Smooth muscle cell (in vitro differentiated cells): ENCODE results near the gene RFX5. TPM values are rescaled to one million over a fixed set of nuclear protein-coding genes. Genes with fewer than 3 reads are reported as not detected.

Experiments used
- DNase-seq: peaks from one replicate; lab custom pipeline; 2025; ENCODE audit not compliant: unreplicated experiment; lab: John Stamatoyannopoulos, UW
- H2AFZ ChIP-seq: fragments of 200-600 bp; sonication (generic); 2 replicates; pipeline ENCODE4 v1.6.0; 2016; ENCODE audit warnings: antibody characterized with exemption, low read depth, mild to moderate bottlenecking
- H3F3A ChIP-seq: fragments of 200-600 bp; sonication (generic); 2 replicates; pipeline ENCODE4 v1.6.0; 2017; ENCODE audit warnings: antibody characterized with exemption, low read depth
- H3K27ac ChIP-seq: fragments of 200-600 bp; sonication (generic); 2 replicates; pipeline ENCODE4 v1.5.1; 2016; ENCODE audit warnings: low read depth, mild to moderate bottlenecking
- H3K27me3 ChIP-seq: fragments of 200-600 bp; sonication (generic); 2 replicates; pipeline ENCODE4 v1.6.1; 2016; ENCODE audit warnings: low read depth, mild to moderate bottlenecking
- H3K36me3 ChIP-seq: fragments of 200-600 bp; sonication (generic); 2 replicates; pipeline ENCODE4 v1.5.1; 2016; ENCODE audit warnings: low read depth
- H3K4me1 ChIP-seq: fragments of 200-600 bp; sonication (generic); 2 replicates; pipeline ENCODE4 v1.5.1; 2016; ENCODE audit warnings: low read depth
- H3K4me2 ChIP-seq: fragments of 200-600 bp; sonication (generic); 2 replicates; pipeline ENCODE4 v1.6.0; 2016; ENCODE audit warnings: mild to moderate bottlenecking
- H3K4me3 ChIP-seq: fragments of 200-600 bp; sonication (generic); 2 replicates; pipeline ENCODE4 v1.5.1; 2016; ENCODE audit warnings: mild to moderate bottlenecking
- H3K79me2 ChIP-seq: fragments of 200-600 bp; sonication (generic); 2 replicates; pipeline ENCODE4 v1.6.0; 2016; ENCODE audit warnings: low read depth, mild to moderate bottlenecking
- H3K9ac ChIP-seq: fragments of 200-600 bp; sonication (generic); 2 replicates; pipeline ENCODE4 v1.6.0; 2016; ENCODE audit warnings: low read depth
- H3K9me3 ChIP-seq: fragments of 200-600 bp; sonication (generic); replicated peaks from 2 replicates; pipeline ENCODE4 v1.5.1; 2016; ENCODE audit warnings: low read depth
- H4K20me1 ChIP-seq: fragments of 200-600 bp; sonication (generic); 2 replicates; pipeline ENCODE4 v1.6.0; 2016; ENCODE audit warnings: low read depth
- CTCF ChIP-seq: fragments of 200-600 bp; sonication (generic); IDR thresholded peaks from 2 replicates; pipeline ENCODE4 v1.5.1; 2017; ENCODE audit warnings: borderline replicate concordance, mild to moderate bottlenecking, antibody characterized with exemption; ENCODE audit not compliant: insufficient read depth, poor library complexity, severe bottlenecking
- WGBS: methylation state at CpG from one replicate; pipeline ENCODE4 v1.1.7; 2016; ENCODE audit warnings: low lambda C conversion rate; 5-methylcytosine and 5-hydroxymethylcytosine counted together
- polyA plus RNA-seq: library from polyadenylated mRNA; unstranded; fragments of >200 nt; fragmentation: Nextera tagmentation; extraction: Ambion mirVana; gene quantifications from 2 replicates; pipeline ENCODE4 v1.2.1, GENCODE V29; 2016
- total RNA-seq: library from RNA; depleted of rRNA; stranded (reverse); fragments of >200 nt; gene quantifications from 2 replicates; pipeline ENCODE4 v1.2.3, GENCODE V29; 2014

RFX5 gene
- total and polyA plus RNA-seq, 2 experiments from 2014 or later: 12.4 to 22.7 TPM

DNA sequence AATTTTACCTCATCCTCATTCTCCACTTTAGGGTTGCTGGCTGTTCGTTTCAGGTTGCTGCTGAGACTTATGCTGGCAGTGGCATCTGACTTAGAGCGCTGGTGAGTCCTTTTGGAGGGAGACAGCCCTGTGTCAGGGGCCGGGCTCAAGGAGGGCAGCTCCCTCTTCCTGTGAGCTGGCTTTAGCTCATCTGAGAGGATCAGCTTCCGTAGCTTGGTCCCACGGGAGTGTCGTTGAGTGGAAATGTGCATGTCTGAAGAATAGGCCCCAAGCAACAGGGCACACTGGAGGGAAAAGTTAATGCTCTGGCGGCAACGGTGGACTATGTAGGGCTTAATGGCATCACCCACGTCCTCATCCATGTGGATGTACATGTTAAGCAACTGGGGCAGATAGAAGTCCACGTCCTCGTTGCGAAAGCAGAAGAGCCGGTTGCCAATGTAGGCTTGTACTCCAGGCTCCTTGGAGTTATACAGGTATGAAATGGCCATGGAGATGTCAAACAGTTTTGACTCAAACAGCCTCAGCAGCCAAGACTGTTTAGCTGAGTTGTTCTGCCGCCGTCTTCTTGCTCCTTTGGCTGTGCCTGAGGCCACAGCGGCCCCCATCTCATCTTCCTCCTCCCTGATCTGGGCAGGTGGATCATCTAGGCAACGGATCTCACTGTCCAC, 31.4 kb downstream of the RFX5 start:
- no peak for DNase-seq
- Histone ChIP-seq H3K4me3 (no peak overlapping the region), H3K36me3 (no peaks in the 10 kb centered on the region), H2AFZ (no peak overlapping the region), H3F3A (peaks cover 20% of the 10 kb centered on the region), H3K9ac (no peak overlapping the region), H3K9me3 (no peaks in the 10 kb centered on the region), H4K20me1 (peaks cover 13% of the 10 kb centered on the region), H3K79me2 (peaks cover 19% of the 10 kb centered on the region), H3K4me1 (peaks cover 12% of the 10 kb centered on the region), H3K27ac (no peak overlapping the region), H3K27me3 (no peaks in the 10 kb centered on the region), H3K4me2 (no peak overlapping the region)
- no peak for TF ChIP-seq CTCF
- WGBS: 96% methylated on average over 17 of the region's 17 CpGs

DNA sequence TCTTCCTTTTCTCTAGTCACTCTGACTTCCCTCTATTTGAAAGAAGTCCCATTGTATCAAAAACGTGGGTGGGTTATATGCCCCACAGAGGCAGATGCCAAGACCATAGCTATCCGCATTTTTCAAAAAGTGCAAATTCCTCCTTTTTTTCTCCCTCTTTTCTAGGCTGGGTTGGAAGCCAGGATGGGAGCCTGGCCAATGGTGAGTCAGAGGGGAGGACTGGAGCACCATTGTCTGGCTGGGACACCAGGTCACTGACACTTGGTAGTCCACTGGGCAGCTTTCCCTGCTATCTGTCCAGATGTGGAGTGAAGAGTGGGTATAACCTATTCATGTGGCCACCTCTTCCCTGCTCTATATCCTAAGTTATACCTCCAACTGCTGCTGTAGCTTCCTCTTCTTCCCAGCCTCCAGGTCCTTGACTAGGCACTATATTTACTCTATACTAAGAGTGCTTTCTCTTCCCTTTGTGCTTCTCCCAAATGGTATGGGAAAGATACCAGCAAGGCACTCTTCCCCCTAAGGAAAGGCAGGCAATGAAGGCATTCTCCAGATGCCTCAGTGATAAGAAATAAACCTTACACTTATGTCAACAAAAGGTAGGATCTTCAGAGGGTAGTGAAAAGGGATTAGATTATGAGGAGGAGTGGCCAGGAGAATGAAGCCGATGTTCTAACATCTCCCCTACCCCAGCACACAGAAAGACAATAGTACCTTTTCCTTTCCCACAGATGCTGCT, 32.7 kb downstream of the RFX5 start:
- Histone ChIP-seq H2AFZ (no peak overlapping the region), H3K9ac (no peak overlapping the region), H3K27ac (peak overlapping the region; percentile 99), H3K9me3 (no peaks in the 10 kb centered on the region), H3K4me2 (no peak overlapping the region), H4K20me1 (peaks cover 22% of the 10 kb centered on the region), H3K27me3 (no peaks in the 10 kb centered on the region), H3K79me2 (peaks cover 14% of the 10 kb centered on the region), H3K4me1 (peaks cover 25% of the 10 kb centered on the region), H3K4me3 (no peak overlapping the region), H3F3A (peaks cover 20% of the 10 kb centered on the region), H3K36me3 (no peaks in the 10 kb centered on the region)
- 72% methylated on average over 3 of the region's 3 CpGs for WGBS
- no peak for TF ChIP-seq CTCF
- DNase-seq: no peak

GRCh38 chr1:151313501-151313900, 33.6 kb downstream of the RFX5 start:
- DNase-seq: no peak
- peaks cover 14% of the 10 kb centered on the region for H3K79me2 ChIP-seq
- H3K27ac ChIP-seq: peak overlapping the region; percentile 99
- peaks cover 33% of the 10 kb centered on the region for H3K4me1 ChIP-seq
- H3K4me2 ChIP-seq: peak overlapping the region; percentile 72
- H2AFZ ChIP-seq: no peak overlapping the region
- H3K9ac ChIP-seq: no peak overlapping the region
- 96% methylated on average over 2 of the region's 2 CpGs for WGBS
- H3K4me3 ChIP-seq: no peak overlapping the region
- no peaks in the 10 kb centered on the region for H3K27me3 ChIP-seq
- H3F3A ChIP-seq: peaks cover 20% of the 10 kb centered on the region
- no peaks in the 10 kb centered on the region for H3K36me3 ChIP-seq
- no peak for TF ChIP-seq CTCF
- H4K20me1 ChIP-seq: peaks cover 26% of the 10 kb centered on the region
- H3K9me3 ChIP-seq: no peaks in the 10 kb centered on the region
